MM.1S (cell line): ENCODE measurements around the gene MTFMT.

Source experiments
- DNase-seq: peaks from one replicate; pipeline ENCODE4 v3.0.0-alpha.2; 2015
- H2AFZ ChIP-seq: fragments of 300-600 bp; sonication (generic); 2 replicates; pipeline ENCODE4 v1.6.0; 2016; ENCODE audit warnings: antibody characterized with exemption, low read length
- H3F3A ChIP-seq: fragments of 300-600 bp; sonication (generic); 2 replicates; pipeline ENCODE4 v1.6.1; 2016; ENCODE audit warnings: mild to moderate bottlenecking, antibody characterized with exemption, low read length, moderate library complexity, mixed read lengths; ENCODE audit not compliant: insufficient read depth
- H3K27ac ChIP-seq: fragments of 300-600 bp; sonication (generic); 2 replicates; pipeline ENCODE4 v1.5.1; 2016; ENCODE audit warnings: mild to moderate bottlenecking, low read length
- H3K27me3 ChIP-seq: fragments of 300-600 bp; sonication (generic); replicated peaks from 2 replicates; pipeline ENCODE4 v1.6.0; 2016; ENCODE audit warnings: low read length; ENCODE audit not compliant: insufficient read depth
- H3K36me3 ChIP-seq: fragments of 300-600 bp; sonication (generic); replicated peaks from 2 replicates; pipeline ENCODE4 v1.6.1; 2016; ENCODE audit warnings: mild to moderate bottlenecking, low read length, mixed read lengths; ENCODE audit not compliant: insufficient read depth
- H3K4me1 ChIP-seq: fragments of 300-600 bp; sonication (generic); 2 replicates; pipeline ENCODE4 v1.6.1; 2016; ENCODE audit warnings: low read length, mixed read lengths
- H3K4me2 ChIP-seq: fragments of 300-600 bp; sonication (generic); 2 replicates; pipeline ENCODE4 v1.6.0; 2016; ENCODE audit warnings: low read depth, low read length
- H3K4me3 ChIP-seq: fragments of 300-600 bp; sonication (generic); 2 replicates; pipeline ENCODE4 v1.5.1; 2016; ENCODE audit warnings: low read length, mixed read lengths
- H3K79me2 ChIP-seq: fragments of 300-600 bp; sonication (generic); 2 replicates; pipeline ENCODE4 v1.6.1; 2016; ENCODE audit warnings: mixed run types, low read length, mixed read lengths
- H3K9ac ChIP-seq: fragments of 300-600 bp; sonication (generic); 2 replicates; pipeline ENCODE4 v1.6.1; 2016; ENCODE audit warnings: low read length, mixed read lengths
- H3K9me2 ChIP-seq: fragments of 300-600 bp; sonication (generic); replicated peaks from 2 replicates; pipeline ENCODE4 v1.6.1; 2016; ENCODE audit warnings: mild to moderate bottlenecking, low read length, mixed read lengths; ENCODE audit not compliant: insufficient read depth
- H3K9me3 ChIP-seq: fragments of 300-600 bp; sonication (generic); replicated peaks from 2 replicates; pipeline ENCODE4 v1.6.1; 2016; ENCODE audit warnings: mild to moderate bottlenecking, low read length, mixed read lengths; ENCODE audit not compliant: insufficient read depth
- H4K20me1 ChIP-seq: fragments of 300-600 bp; sonication (generic); 2 replicates; pipeline ENCODE4 v1.6.1; 2016; ENCODE audit warnings: mild to moderate bottlenecking, low read length, moderate library complexity, mixed read lengths; ENCODE audit not compliant: insufficient read depth
- CTCF ChIP-seq: fragments of 300-600 bp; sonication (generic); IDR thresholded peaks from 2 replicates; pipeline ENCODE4 v1.5.1; 2016; ENCODE audit warnings: antibody characterized with exemption, low read length, mixed read lengths
- EZH2 ChIP-seq: fragments of 300-600 bp; sonication (generic); optimal IDR thresholded peaks from 2 replicates; pipeline ENCODE3; 2017; ENCODE audit warnings: low read depth, mild to moderate bottlenecking, antibody characterized with exemption, low read length, mixed read lengths
- EZH2phosphoT487 ChIP-seq: fragments of 300-600 bp; sonication (generic); IDR thresholded peaks from 2 replicates; pipeline ENCODE4 v1.6.1; 2018; ENCODE audit warnings: antibody characterized with exemption, low read length

The MTFMT gene

DNA sequence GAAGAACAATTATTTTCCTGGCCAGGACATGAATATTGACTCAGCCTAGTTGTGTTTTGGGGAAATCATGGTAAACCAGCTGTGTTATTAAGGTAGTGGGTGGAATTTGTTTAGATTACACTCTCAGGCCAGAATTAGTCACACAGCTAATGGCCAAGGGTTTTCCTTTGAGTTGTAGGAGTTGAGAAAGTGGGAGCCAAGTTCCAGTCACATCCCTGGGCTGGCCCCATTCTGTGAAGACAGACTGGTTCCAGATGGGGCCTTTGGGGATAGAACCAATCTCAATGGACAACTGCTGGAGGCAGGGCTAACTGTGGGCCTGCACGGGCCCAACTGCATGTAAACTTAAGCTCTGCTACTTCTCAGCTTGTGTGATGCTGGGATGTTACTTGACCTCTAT lies 39.7 kb upstream of the MTFMT start:
- Histone ChIP-seq H3K79me2 (no peaks in the 10 kb centered on the region), H3K9me2 (no peaks in the 10 kb centered on the region), H3K4me2 (no peak overlapping the region), H3K4me3 (no peak overlapping the region), H3K27ac (no peak overlapping the region), H3K9me3 (no peaks in the 10 kb centered on the region), H3K27me3 (peaks cover 20% of the 10 kb centered on the region), H3F3A (no peaks in the 10 kb centered on the region), H3K9ac (no peak overlapping the region), H3K4me1 (no peaks in the 10 kb centered on the region), H3K36me3 (no peaks in the 10 kb centered on the region), H4K20me1 (no peaks in the 10 kb centered on the region), H2AFZ (no peak overlapping the region)
- TF ChIP-seq EZH2 = no peak
- TF ChIP-seq EZH2phosphoT487 = no peak
- no peak for TF ChIP-seq CTCF
- no peak for DNase-seq

DNA sequence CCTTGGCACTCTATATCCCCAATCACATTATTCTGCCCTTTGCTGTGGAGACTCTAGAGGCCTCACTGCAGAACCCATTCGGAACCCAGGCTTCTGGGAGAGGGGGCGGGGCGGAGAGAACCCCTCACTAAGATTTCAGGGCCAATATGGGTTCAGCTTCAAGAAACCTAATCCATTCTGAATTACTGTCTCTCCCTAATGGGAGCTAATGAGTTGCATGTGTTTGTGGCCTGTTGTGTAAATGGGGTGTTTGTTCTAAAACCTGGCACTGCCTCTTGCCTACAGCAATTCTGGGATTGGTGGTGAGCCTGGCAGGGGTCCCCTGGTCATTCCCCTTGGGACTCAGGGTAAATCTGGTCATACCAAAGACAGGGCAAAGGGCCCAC lies 39.0 kb upstream of the MTFMT start:
- Histone ChIP-seq H3K79me2 (no peaks in the 10 kb centered on the region), H3K27ac (no peak overlapping the region), H4K20me1 (no peaks in the 10 kb centered on the region), H3K9me3 (no peaks in the 10 kb centered on the region), H3K4me3 (no peak overlapping the region), H3K4me2 (no peak overlapping the region), H2AFZ (no peak overlapping the region), H3K4me1 (no peaks in the 10 kb centered on the region), H3K9me2 (no peaks in the 10 kb centered on the region), H3K27me3 (peaks cover 20% of the 10 kb centered on the region), H3K36me3 (no peaks in the 10 kb centered on the region), H3K9ac (no peak overlapping the region), H3F3A (no peaks in the 10 kb centered on the region)
- no peak for DNase-seq
- TF ChIP-seq EZH2 (no peak), CTCF (no peak), EZH2phosphoT487 (no peak)

DNA sequence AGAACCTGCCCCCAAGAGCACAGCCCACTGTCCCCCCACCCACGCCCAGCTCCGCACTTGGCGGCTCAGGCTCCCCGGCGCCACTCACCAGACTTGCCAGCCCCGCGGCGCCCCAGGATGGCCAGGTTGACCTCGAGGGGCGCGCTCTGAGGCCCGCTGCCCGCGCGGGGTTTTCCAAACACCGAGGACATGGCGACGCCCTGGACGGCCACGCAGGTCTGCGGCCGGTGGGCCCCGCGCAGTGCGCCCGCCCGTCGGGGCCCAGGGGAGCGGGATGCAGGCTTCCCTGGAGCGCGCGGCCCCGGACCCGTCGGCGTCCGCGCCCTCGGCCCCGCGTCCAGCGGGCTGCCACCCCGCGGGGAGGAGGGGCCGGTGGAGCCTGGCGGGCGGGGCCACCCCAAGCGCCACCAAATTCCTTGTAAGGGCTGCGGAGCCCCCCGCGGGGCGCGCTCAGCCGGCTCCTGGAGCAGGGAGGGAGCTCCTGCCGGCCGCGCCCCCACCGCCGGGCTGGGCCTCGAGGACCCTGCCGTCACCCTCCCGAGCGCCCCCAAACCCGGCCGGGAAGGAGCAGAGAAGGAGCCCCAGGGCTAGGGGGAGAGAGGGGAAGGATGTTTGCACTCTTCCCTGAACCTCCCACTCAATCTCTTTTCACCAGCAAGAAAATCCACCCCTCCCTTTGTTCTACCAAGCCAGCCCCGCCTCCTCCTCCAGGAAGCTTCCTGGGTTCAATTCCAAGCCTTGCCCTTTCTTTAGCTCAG lies 38.4 kb upstream of the MTFMT start, which contains the start of gene RASL12:
RASL12 (minus strand) TSS at position 347 of the 758 bp plus-strand sequence; CDS start at position 191, 156 bp downstream.
- TF ChIP-seq EZH2 = no peak
- TF ChIP-seq CTCF = no peak
- TF ChIP-seq EZH2phosphoT487 = no peak
- Histone ChIP-seq H3K9ac (no peak within 1 kb of the TSS), H2AFZ (no peak within 1 kb of the TSS), H3K9me2 (no peaks in the 10 kb centered on the region), H3K4me2 (no peak within 1 kb of the TSS), H3K79me2 (no peaks in the 10 kb centered on the region), H3K4me1 (no peaks in the 10 kb centered on the region), H3K36me3 (no peaks in the 10 kb centered on the region), H4K20me1 (no peaks in the 10 kb centered on the region), H3K9me3 (no peaks in the 10 kb centered on the region), H3F3A (no peaks in the 10 kb centered on the region), H3K27me3 (peaks cover 20% of the 10 kb centered on the region), H3K4me3 (no peak within 1 kb of the TSS), H3K27ac (no peak within 1 kb of the TSS)
- no peak for DNase-seq
